ENCODE results near the gene BMP2K. TPM values are rescaled to one million over a fixed set of nuclear protein-coding genes. Genes with fewer than 3 reads are reported as not detected.

Gene BMP2K
- total and polyA plus RNA-seq, 5 experiments from 2014 or later, result 2.2 to 18.8 (median 4.1) TPM

- Mint-ChIP-seq H3K4me3 (no peak overlapping the region), H3K9me3 (no peaks in the 10 kb centered on the region), H3K36me3 (no peaks in the 10 kb centered on the region), H3K27me3 (peaks cover 0 to 9% (median 1%) of the 10 kb centered on the region in 5 donors), H3K27ac (peak overlapping the region in 1 of 10 donors; percentile 35), H3K4me1 (no peaks in the 10 kb centered on the region)
- POLR2A ChIA-PET, result no interaction called here
- ATAC-seq (no peak), DNase-seq (no peak)
These were observed 180.8 kb downstream of the BMP2K start for GRCh38 chr4:78956975-78957374.

GRCh38 chr4:78960926-78961325 lies 184.8 kb downstream of the BMP2K start:
- H3K27me3 Mint-ChIP-seq, result peaks cover 0 to 5% (median 0%) of the 10 kb centered on the region in 5 donors
- no peak for ATAC-seq
- DNase-seq, result no peak
- H3K4me1 Mint-ChIP-seq, result no peaks in the 10 kb centered on the region
- no peaks in the 10 kb centered on the region for H3K36me3 Mint-ChIP-seq
- no peak overlapping the region for H3K27ac Mint-ChIP-seq
- POLR2A ChIA-PET, result no interaction called here
- H3K4me3 Mint-ChIP-seq, result no peak overlapping the region
- no peaks in the 10 kb centered on the region for H3K9me3 Mint-ChIP-seq

Small RNAs within 50 kb of the gene (microRNA-seq; reads per million reads assigned to microRNA genes)
- not detected for gene MIR5096 (ENCODE audit: borderline microRNAs expressed)

Other genes starting within 250 kb of the BMP2K start
- not detected for gene ANXA3, start 224.6 kb upstream of the BMP2K start, total RNA-seq
- not detected for gene ANXA3, start 224.6 kb upstream of the BMP2K start, polyA plus RNA-seq
- 10 to 100 TPM; 12.8 to 12.9 TPM for gene PAQR3, start 163.1 kb downstream of the BMP2K start, total RNA-seq
- 1 to 10 TPM; 3.4 to 9.1 (median 7.9) TPM for gene PAQR3, start 163.1 kb downstream of the BMP2K start, polyA plus RNA-seq

Measured in naive thymus-derived CD8-positive, alpha-beta T cell (primary cell).